Measurements from ENCODE around the gene MAP1LC3B2.

The MAP1LC3B2 gene

DNA sequence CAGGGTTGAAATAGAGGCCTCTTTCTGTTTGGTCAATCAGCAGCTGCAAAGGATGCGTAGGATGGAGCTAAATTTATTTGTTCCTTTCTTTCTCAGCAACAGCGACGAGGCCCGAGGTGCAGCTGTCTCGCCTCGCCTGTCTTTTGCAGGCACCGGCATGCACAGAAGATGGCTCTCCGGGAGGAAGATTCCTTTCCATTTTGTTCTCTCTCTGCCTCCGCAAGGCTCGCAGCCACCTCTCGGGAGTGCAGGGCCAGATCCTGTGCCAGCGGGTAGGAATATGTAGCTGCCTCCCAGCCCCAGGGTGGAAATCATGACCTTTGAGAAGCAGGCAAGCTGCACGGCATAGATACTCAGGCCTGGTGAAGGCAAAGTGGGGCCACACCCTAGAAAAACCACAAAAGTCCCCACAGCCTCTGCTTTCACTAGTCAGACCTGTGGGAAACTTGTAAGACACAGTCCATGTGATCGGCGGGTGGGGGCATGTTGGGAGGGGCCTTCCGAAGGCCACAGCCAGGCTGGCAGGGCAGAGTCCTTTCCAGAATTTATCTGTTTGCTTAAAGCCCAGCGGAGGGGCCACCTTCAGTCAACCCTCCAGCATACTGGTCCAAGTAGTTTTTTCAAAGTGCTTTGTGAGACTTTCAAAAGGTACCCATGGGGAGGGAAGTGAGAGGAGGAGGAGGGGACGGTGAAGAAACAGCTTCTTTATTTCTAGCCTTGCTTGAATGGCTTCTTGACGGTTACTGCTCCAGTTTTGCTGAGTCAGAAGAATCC is at the start of gene MAP1LC3B2:
Gene MAP1LC3B2, plus strand, starts transcription at position 220 of the 774 bp plus-strand sequence. CDS start 16,562 bp downstream, outside the sequence.
- DNase-seq, result peak; percentile 19 to 95 (median 61)
- intact Hi-C loops (cut with DNase I), result no loop called here

DNA sequence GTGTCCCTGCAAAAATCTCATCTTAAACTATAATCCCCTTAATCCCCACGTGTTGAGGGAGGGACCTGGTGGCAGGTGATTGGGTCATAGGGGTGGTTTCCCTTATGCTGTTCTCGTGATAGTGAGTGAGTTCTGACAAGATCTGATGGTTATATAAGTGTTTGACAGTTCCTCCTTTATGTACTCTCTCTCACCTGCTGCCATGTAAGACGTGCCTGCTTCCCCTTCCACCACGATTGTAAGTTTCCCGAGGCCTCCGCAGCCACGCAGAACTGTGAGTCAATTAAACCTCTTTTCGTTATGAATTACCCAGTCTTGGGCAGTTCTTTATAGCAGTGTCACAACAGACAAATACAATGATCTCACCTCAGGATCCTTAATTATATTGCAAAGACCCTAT is 45.2 kb upstream of the MAP1LC3B2 start:
- DNase-seq, result no peak
- intact Hi-C loops (cut with DNase I), result no loop called here

DNA sequence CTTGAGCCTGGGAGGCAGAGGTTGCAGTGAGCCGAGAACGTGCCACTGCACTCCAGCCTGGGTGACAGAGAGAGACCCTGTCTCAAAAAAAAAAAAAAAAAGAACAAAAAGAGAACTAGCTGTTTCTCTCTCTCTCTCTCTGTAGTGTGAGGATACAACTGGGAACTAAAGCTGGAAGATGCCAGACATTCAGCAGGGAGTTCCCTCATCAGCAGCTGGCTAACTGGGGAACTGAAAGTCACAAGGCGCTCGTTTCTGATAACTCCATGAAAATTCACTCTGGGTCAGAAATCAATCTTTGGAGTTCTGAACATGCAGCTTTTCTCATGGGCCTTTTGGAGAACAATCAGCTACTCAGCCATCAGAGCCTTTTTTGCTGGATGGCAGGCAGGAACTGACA is 43.5 kb upstream of the MAP1LC3B2 start:
- DNase-seq, result peak in 1 of 10 donors; percentile 21
- intact Hi-C loops (cut with DNase I), result no loop called here

DNA sequence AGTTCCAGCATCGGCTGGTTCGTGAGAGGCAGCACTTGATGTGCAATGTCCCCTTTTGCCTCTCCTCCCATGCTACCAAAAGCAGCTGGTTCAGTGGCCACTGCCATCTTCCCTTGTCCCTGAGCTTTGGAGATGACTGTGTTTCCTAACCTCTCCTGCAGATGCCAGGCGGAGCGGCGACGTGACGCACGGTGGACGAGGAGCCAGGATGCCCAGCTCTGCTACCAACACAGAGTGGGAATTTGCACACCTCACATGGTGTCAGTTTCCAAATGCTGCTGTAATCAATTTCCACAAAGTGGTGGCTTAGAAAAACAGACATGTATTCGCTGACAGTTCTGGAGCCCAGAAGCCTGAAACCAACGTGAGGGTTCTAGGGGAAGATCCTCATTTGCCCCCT is 42.5 kb upstream of the MAP1LC3B2 start:
- peak in 2 of 10 donors; percentile 47 to 51 for DNase-seq
- intact Hi-C loops (cut with DNase I), result no loop called here

DNA sequence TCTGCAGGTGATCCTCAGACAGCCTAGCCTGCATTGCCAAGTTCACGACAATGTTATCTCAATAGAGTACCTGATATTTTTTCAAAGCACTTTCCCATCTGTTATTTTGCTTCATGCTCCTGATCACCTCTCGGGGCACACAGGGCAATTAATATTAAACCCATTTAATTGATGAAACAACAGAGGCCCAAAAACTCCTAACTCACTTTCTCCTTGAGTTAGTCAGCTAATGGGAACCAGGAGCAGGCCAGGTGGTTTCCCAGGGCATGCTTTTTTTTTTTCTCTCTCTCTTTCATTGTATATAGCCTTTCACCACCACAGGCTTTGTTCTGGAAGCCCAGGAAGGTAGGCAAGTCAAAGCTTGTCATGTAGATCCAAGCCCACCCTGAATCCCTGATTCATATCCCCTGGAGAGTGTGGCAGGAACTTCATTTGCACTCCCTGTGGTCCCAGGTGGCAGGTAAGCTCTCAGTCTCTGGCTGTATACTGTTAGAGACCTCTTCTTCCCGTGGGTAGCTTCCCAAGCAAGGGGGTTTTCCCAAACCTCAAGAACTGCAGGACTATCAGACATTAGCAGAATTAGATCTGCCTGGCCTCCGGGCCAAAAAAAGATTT is 41.6 kb upstream of the MAP1LC3B2 start:
- intact Hi-C loops (cut with DNase I), result no loop called here
- peak in 1 of 10 donors; percentile 8 for DNase-seq

DNA sequence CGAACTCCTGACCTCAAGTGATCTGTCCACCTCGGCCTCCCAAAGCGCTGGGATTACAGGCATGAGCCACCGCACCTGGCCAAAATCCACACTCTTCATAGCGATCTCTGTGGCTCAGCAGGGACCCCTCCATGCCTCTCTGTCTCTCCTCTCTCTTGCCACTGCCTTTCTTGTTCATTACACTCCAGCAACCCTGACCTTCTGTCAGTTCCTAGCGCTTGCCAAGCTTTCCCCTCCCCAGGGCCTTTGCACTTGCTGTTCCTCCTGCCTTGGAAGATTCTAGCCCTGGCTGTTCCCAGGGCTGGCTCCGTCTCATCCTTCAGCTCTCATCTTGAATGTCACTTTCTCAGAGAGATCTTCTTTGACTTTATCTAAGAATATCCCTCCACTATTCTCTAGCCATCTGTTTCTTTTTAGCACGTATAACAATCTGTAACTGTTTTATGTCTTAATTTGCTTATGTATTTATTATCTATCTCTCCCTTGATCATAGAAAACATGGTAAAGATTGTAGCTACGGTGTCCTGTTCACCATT is 38.9 kb upstream of the MAP1LC3B2 start:
- intact Hi-C loops (cut with DNase I), result no loop called here

DNA sequence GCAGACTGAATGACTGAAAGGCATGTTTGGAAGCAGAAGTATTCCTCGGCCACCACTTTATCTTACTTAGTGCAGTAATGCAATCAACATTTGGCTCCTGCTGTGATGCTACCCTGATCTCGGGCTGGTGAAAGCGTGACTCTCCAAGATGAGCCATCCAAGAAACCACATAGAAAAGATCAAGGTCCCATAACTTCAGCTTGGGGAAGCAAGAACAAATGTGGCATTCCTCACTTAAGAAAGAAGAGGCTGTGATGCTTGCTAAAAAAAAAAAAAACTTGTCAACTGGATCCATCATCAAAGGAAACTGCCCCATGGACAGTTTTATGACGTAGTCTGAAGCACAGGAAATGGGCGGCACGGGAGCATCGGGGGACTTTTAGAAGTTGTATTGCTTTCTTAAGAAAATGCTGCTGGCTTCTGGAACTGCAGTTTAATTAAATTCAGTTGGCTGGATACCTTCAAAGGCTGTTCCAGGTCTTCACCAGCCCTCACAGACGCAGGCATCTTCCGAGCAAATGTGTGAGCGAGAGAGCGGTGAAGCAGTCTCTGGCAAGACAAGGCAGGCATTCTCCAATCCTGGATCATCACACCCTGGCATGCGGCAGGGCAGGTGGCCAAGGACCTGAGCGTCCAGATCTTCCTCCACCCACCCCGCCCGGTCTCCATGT is 38.2 kb upstream of the MAP1LC3B2 start:
- intact Hi-C loops (cut with DNase I), result no loop called here

More for the DNA sequence above, 38.9 kb upstream of the MAP1LC3B2 start:
- peak in 1 of 10 donors; percentile 35 for DNase-seq

DNA sequence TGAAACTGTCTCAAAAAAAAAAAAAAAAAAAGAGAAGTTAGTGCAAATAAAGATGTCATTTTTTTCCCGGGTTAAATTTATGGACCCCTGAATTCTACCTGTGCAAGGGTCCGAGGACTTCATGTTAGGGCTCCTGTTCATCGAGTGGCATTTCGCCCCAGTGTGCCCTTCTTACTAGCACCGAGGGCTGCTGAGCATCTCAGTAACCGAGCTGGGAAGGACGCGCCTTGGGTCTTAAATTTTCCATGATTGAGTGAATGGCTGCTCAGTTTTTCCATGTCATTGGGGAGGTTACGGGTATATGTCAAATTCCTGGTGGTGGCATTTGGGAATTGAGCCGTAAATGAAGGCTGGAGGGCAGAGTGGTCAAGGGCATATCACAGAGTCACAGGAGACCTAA is 34.9 kb upstream of the MAP1LC3B2 start:
- DNase-seq, result peak in 1 of 10 donors; percentile 70
- intact Hi-C loops (cut with DNase I), result no loop called here

More for the DNA sequence above, 38.2 kb upstream of the MAP1LC3B2 start:
- peak in 8 of 10 donors; percentile 47 to 93 (median 64) for DNase-seq

DNA sequence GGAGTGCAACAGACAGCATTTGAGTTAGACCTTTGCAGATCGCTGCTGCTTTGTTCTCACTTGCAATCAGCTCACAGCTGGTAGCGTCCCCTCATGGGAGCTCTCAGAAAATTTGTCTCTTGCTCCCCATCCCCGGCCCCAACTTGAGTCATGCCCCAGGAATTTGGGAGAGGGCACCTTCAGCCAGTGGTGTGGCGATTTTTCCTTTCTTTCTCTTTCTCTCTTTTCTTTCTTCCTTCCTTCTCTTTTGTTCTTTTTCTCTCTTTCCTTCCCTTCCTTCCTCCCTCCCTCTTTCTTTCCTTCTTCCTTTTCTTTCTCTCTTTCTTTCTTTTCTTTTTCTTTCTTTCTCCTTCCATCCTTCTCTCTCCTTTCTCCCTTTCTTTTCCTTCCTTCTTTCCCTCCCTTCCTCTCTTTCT is 34.2 kb upstream of the MAP1LC3B2 start:
- DNase-seq, result no peak
- intact Hi-C loops (cut with DNase I), result no loop called here

DNA sequence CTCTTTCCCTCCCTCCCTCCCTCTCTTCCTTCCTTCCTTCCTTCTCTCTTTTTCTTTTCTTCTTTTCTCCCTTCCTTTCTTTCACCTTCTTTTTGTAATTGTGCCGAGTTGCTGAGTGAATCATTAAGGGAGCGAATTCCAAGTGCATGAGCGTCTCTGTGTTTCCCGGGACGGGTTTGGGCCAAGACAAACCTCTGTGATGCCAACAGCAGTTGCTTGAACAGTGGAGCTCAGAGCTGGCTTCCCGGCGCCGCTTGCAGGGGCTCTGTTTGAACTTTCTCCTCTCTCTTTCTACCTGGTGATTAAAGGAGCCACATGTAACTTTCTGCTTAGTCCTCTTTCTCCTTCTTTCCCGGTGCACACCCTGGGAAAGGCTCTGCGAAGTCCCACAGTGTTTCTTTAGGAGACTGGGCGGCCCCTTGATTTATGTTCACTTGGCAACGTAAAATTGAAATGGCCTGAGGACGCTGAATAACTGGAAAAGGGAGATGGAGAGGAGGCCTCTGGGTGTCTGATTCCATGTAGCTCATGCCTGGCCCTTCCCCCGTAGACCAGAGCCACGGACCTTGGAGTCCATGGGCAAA is 33.7 kb upstream of the MAP1LC3B2 start:
- DNase-seq, result peak in 5 of 10 donors; percentile 24 to 86 (median 42)
- intact Hi-C loops (cut with DNase I), result no loop called here

DNA sequence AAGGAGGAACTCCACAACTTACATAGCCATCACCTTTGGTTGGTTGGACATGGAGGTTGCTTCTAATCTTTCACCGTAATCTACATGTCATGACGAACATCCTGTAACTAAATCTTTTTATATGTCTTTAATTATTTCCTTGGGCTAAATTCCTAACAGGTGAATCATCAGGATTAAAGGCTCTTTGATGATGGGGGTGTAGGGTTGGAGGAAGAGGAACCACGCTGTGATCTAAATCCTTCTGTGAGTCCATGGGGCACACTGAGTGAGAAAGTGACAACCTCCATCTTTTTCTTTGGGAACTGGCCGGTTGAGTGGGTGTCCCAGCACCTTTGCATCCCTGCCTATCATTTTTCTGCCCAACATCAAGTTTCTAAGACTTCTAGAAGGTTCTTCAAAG is 31.1 kb upstream of the MAP1LC3B2 start:
- intact Hi-C loops (cut with DNase I), result no loop called here
- no peak for DNase-seq

DNA sequence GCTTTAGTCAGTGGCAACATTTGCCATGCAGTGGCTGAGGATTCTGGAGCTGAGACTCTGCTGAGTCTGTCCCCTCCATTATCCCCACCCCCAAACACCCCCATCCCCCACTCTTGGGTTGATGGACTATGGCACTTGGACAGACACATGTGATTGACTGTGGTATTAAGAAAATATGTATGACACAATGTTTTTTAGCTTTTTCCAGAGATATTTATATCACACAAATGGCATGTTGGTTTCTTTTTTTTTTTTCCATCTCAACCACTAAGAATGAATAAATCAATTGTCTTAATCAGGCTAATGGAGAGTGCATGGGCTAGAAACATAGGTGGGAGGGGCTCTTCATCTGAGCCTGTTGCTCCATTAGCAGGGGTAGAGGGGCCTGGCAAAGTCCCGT is 30.7 kb upstream of the MAP1LC3B2 start:
- intact Hi-C loops (cut with DNase I), result no loop called here
- DNase-seq, result peak in 1 of 10 donors; percentile 5

DNA sequence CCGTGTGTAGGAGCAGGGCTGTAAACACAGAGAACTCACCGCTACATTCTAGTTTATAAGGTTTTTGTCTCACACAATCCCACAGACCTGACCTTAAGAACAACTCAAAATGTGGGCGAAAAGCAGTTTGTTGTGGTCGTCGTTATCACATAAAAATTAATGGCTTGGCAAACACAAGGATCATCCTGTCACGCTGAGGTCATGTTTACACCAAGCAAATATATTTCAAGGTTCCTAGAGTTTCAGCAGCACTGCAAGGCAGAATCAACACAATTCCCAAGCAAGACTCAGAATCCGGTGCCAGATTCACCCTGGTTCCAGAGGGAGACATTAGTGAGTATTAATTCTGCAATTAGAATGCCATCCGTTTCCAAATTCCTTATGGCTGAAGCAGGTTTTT is 30.1 kb upstream of the MAP1LC3B2 start:
- no peak for DNase-seq
- intact Hi-C loops (cut with DNase I), result no loop called here

DNA sequence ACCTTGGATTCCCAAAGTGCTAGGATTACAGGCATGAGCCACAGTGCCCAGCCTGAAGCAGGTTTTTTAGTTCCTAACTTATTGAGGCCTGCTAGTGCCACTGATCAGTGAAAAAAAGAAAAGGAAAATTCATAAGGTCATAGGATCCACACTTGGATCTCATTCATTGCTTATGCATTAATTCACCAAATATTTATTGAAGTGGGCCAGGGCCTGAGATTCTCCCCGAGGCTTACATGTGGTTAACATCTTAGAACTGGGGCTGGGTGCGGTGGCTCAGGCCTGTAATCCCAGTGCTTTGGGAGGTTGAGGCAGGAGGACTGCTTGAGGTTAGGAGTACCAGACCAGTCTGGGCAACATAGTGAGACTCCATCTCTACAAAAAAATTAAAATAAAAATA is 29.5 kb upstream of the MAP1LC3B2 start:
- DNase-seq, result peak in 1 of 10 donors; percentile 5
- intact Hi-C loops (cut with DNase I), result loop anchor here (5.0 kb wide), 1 partner anchor 252 kb away; the partner anchor contains the start of gene MED13L

DNA sequence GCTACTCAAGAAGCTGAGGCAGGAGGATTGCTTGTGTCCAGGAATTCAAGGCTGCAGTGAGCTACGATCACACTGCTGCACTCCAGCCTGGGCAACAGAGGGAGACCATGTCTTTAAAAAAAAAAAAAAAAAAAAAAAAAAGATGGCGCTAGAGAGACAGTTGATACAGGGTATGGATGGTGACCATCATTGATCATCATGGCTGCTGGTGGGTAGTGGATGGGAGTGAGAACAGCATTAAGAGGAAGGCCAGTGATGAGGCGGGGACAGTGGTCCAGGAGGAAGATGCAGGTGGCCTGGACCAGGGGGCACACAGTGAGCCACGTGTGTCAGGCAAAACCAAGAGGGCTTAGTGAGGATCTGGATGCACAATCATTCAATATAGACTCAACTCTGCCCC is 26.8 kb upstream of the MAP1LC3B2 start:
- DNase-seq, result peak in 1 of 10 donors; percentile 19
- intact Hi-C loops (cut with DNase I), result loop anchor here (5.0 kb wide), 1 partner anchor 255 kb away; the partner anchor contains the start of gene MED13L

DNA sequence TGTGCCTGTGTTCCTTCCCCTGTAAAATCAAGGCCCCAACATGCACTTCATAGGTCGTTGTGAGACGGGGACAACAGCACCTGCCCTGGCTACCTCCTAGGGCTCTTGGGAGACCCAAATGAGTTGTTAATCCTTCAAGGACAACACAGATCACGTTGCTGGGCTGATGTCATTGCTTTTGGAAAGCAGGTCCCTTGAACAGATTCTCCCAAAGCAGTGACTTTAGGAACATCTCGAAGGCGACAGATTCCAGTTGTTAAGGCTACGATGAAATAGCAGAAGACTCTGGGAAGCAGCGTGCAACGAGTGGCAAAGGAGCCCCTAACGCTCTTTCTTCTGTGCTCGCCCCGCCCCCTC is 26.2 kb upstream of the MAP1LC3B2 start:
- intact Hi-C loops (cut with DNase I), result loop anchor here (5.0 kb wide), 1 partner anchor 256 kb away; the partner anchor contains the start of gene MED13L
- DNase-seq, result no peak

DNA sequence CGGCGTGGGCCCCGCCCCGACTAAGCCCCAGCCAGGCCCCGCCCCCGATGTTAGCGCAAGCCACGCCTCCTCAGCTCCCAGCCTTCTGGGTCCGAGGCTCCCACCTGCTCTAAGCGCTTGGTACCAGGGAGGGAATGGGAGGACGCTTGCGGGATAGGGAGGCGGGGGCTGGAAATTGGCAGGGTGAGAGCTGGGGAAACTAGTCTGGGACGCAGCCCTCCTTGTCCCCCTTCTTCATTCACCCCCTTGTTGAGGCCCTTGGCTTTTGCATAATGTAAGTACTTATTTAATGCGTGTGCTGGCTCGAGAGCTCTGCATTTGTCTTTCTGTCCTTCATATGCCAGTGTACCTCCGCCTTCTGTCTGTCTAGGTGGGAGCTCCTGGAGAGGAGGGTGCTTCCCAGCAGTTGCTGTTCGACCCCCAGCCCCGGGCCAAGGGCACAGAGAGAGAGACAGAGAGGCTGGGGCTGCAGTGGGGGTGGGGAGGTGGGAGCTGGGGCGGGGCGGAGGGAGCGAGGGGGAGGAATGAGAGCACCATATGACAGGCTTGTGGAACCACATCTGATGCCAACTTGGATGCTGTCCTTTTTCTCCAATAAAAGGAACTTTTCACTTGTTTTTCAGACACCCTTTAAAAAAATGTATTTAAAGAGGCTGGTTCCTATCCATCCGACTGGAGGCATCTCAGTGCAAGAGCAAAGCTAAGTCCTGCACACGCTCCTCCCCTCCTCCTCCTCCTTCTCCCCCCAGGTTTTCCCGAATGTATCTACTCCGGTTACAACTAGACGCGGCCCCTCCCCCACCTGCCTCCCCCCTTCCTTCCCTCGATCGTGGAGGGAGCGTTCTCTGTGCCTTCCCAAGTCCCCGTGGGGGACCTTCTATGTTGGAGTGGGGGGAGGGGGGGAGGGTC is 25.6 kb upstream of the MAP1LC3B2 start:
- intact Hi-C loops (cut with DNase I), result loop anchor here (5.0 kb wide), 1 partner anchor 256 kb away; the partner anchor contains the start of gene MED13L
- DNase-seq, result peak; percentile 61 to 97 (median 84)

DNA sequence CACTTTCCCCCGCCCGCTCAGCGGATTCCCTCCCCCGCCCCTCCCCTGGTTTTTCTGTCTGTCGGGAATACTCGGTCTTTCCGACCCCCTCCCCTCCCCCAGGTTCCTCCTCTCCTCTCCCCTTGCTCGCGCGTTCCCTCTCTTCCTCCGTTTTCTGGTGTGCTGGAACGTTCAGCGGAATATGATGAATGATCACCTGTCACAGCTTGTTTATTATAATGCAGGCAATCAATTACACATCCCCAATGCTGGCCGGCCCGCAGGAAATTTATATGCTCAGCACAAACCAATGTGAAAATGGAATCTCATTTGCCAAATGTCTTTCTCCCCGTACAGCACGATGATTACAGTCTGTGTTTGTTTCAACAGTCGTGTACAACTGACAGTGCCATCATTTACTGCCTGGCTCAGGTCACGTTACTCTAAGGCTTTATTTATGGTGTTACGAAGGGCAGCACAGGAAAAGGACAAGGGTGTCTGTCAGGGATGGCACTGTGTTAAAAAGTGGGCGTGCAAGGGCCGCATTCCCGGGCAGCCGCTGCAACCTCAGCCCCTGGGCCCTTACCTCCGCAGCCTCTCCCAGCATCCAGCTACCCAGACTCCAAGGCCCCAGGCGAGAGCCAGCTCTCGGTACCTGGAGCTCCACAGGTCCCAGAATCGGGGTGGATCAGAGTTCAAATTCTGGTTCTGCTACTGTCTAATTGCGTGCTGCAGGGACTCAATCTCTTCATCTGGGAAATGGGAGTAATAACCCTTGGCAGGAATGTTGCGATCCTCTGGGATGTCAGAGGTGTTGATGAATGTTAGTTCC is 24.7 kb upstream of the MAP1LC3B2 start:
- intact Hi-C loops (cut with DNase I), result loop anchor here (5.0 kb wide), 1 partner anchor 257 kb away; the partner anchor contains the start of gene MED13L
- DNase-seq, result peak in 5 of 10 donors; percentile 12 to 80 (median 24)
